Osteoblast (primary cell): ENCODE data around the gene KIF2C. TPM values are rescaled to one million over a fixed set of nuclear protein-coding genes. Genes with fewer than 3 reads are reported as not detected.
A peak's percentile ranks its signal among the peaks of the same experiment; 100 is the strongest.
"Not testable (repeated sequence)": the region's sequence is repeated elsewhere in the genome, so short reads cannot be mapped to it uniquely, and the experiment has no call there.

Experiments used
- DNase-seq: peaks from one replicate; pipeline ENCODE4 v3.0.0; 2011; ENCODE audit warnings: low spot score, mixed read lengths; ENCODE audit not compliant: insufficient read length; ENCODE audit errors: missing footprints
- H2AFZ ChIP-seq: 2 replicates; pipeline ENCODE4 v1.6.0; 2011; ENCODE audit warnings: mild to moderate bottlenecking, low read length
- H3K27ac ChIP-seq: 2 replicates; pipeline ENCODE4 v1.5.1; 2011; ENCODE audit warnings: mild to moderate bottlenecking, low read depth, low read length, moderate library complexity
- H3K27me3 ChIP-seq: 2 replicates; pipeline ENCODE4 v1.6.0; 2012; ENCODE audit warnings: mild to moderate bottlenecking, control low read depth, inconsistent platforms, low read length, moderate library complexity; ENCODE audit not compliant: insufficient read depth
- H3K36me3 ChIP-seq: 2 replicates; pipeline ENCODE4 v1.5.1; 2011; ENCODE audit warnings: mild to moderate bottlenecking, low read length, control low read depth, moderate library complexity; ENCODE audit not compliant: insufficient read depth
- H3K4me1 ChIP-seq: 2 replicates; pipeline ENCODE4 v1.5.1; 2011; ENCODE audit warnings: mild to moderate bottlenecking, low read length, control low read depth, moderate library complexity; ENCODE audit not compliant: insufficient read depth
- H3K4me2 ChIP-seq: 2 replicates; pipeline ENCODE4 v1.6.0; 2011; ENCODE audit warnings: mild to moderate bottlenecking, low read length; ENCODE audit not compliant: insufficient read depth
- H3K4me3 ChIP-seq: fragments of 200-600 bp; sonication (generic); 3 replicates; pipeline ENCODE4 v1.5.1; 2012; ENCODE audit warnings: mild to moderate bottlenecking, low read length, inconsistent platforms; ENCODE audit not compliant: insufficient read depth
- H3K79me2 ChIP-seq: 2 replicates; pipeline ENCODE4 v1.6.0; 2012; ENCODE audit warnings: mild to moderate bottlenecking, low read length, control low read depth, inconsistent platforms; ENCODE audit not compliant: insufficient read depth
- H3K9me3 ChIP-seq: 2 replicates; pipeline ENCODE4 v1.5.1; 2011; ENCODE audit warnings: low read depth, low read length, control low read depth
- H4K20me1 ChIP-seq: 2 replicates; pipeline ENCODE4 v1.6.0; 2012; ENCODE audit warnings: mild to moderate bottlenecking, low read length, control low read depth; ENCODE audit not compliant: insufficient read depth
- CTCF ChIP-seq: IDR thresholded peaks from 2 replicates; pipeline ENCODE4 v1.5.1; 2011; ENCODE audit warnings: mild to moderate bottlenecking, low read depth, low read length, moderate library complexity; ENCODE audit errors: extremely low read depth
- total RNA-seq: library from RNA; depleted of rRNA; stranded (reverse); fragments of >200 nt; gene quantifications from 2 replicates; pipeline ENCODE4 v1.2.3, GENCODE V29; 2012

The KIF2C gene
- total RNA-seq, 1 donor, result 3.3 TPM

DNA sequence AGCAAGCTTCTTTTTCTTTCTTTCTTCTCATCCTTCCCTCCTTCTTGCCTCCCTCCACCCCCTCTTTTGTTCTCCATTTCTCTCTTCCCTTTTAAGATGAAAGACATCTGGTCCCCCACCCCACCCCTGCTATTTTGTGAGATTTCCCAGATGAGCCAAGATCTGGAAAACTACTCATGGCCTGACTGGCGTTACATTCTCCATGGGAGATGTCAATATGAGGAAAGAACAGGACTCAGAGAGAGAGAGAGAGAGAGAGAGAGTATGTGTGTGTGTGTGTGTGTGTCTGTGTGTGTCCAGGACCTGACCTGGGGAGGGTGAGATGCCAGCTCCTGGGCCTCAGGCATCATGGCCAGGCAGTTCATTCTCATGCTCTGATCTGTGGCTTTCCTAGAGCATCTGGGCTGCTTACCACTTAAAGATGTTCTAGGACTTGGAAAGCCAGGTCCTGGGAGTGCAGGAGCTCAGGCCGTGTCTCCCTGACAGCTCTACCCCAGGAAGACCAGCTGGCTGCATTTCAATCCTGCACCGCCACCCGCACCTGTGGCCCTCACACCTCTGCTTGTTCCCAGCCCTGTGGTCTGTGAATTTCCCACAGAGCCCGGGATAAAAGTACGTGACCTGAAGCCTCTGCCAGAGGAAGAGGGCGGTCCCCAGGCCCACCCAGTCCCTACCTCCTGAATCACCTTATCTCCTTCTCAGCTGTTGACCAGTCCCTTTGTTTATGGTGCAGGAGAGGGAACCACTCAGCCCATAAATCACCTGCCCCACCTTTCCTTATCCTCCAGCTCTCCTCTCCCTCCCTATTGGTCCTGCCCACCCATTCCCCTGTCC, 51.5 kb downstream of the KIF2C start:
- Histone ChIP-seq H2AFZ (no peak overlapping the region), H3K9me3 (no peaks in the 10 kb centered on the region), H3K27me3 (no peaks in the 10 kb centered on the region), H3K79me2 (no peaks in the 10 kb centered on the region), H3K4me2 (no peak overlapping the region), H3K4me1 (peaks cover 7% of the 10 kb centered on the region), H3K27ac (no peak overlapping the region), H3K36me3 (no peaks in the 10 kb centered on the region), H4K20me1 (no peaks in the 10 kb centered on the region), H3K4me3 (no peak overlapping the region)
- TF ChIP-seq CTCF, result no peak
- no peak for DNase-seq

GRCh38 chr1:44792736-44793502, 53.3 kb downstream of the KIF2C start:
- Histone ChIP-seq H3K36me3 (no peaks in the 10 kb centered on the region), H3K4me2 (no peak overlapping the region), H3K4me1 (peaks cover 5% of the 10 kb centered on the region), H3K79me2 (no peaks in the 10 kb centered on the region), H2AFZ (no peak overlapping the region), H3K27ac (no peak overlapping the region), H3K9me3 (no peaks in the 10 kb centered on the region), H3K27me3 (no peaks in the 10 kb centered on the region), H3K4me3 (no peak overlapping the region), H4K20me1 (no peaks in the 10 kb centered on the region)
- DNase-seq, result peak; percentile 46
- no peak for TF ChIP-seq CTCF

GRCh38 chr1:44797886-44798285, 58.2 kb downstream of the KIF2C start:
- DNase-seq, H3K9me3 ChIP-seq: not testable (repeated sequence)

DNA sequence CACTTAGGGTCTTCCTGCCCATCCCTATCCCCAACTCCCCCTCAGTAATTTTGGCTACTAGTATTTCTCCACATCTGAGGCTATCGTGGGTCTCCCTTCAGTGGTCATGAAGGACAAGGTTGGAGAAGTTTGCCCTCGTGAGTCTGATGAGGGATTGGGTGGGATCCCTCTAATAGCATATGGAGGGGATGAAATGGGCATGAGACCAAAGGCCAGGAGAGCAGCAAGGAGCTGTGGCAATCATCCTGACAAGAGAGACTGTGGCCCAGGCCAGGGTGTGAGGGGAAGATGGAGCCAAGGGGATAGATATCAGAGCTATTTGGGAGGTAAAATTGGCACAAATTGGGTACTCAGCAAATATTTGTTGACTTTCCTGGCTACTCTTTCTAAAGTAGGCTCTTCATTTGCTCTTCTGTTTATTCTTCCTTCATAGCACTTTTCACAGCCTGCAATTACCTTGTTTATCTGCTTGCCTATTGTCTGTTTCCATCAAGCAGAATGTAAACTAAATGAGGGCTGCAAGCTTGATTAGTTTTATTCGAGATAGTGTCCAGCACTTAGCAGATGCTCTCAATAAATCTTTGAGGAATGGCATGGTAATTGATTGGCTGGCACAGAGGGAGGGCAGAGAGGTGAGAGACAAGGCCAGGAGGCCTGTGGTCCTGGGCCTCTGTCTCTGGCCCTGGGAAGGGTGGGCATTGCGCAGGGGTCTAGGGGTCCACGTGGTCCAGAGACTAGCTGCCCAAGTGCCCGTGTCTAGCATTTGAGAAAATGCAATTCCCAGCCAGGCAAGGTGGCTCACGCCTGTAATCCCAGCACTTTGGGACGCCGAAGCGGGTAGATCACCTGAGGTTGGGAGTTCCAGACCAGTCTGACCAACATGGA, 59.1 kb downstream of the KIF2C start:
- DNase-seq, result no peak
- Histone ChIP-seq H3K79me2 (peaks cover 34% of the 10 kb centered on the region), H3K4me3 (no peak overlapping the region), H3K27ac (no peak overlapping the region), H3K4me2 (no peak overlapping the region), H3K4me1 (peaks cover 20% of the 10 kb centered on the region), H4K20me1 (peaks cover 16% of the 10 kb centered on the region), H3K36me3 (peaks cover 18% of the 10 kb centered on the region), H3K27me3 (no peaks in the 10 kb centered on the region), H2AFZ (peak overlapping the region; percentile 41), H3K9me3 (no peaks in the 10 kb centered on the region)
- TF ChIP-seq CTCF, result no peak

More at GRCh38 chr1:44797886-44798285, 58.2 kb downstream of the KIF2C start:
- Histone ChIP-seq H3K79me2 (peaks cover 25% of the 10 kb centered on the region), H2AFZ (peak overlapping the region; percentile 41), H4K20me1 (peaks cover 16% of the 10 kb centered on the region), H3K4me1 (peaks cover 19% of the 10 kb centered on the region)
- H3K36me3 ChIP-seq, H3K4me3 ChIP-seq, H3K27ac ChIP-seq, H3K4me2 ChIP-seq, H3K27me3 ChIP-seq: not testable (repeated sequence)
